BLaER1 (cell line): Measurements from ENCODE around the gene DPPA4.
"Not testable (repeated sequence)": the region's sequence is repeated elsewhere in the genome, so short reads cannot be mapped to it uniquely, and the experiment has no call there.

Source experiments
- H3K27ac ChIP-seq: shearing (Covaris generic); formaldehyde crosslinking; 2 replicates; pipeline ENCODE4 v1.8.1; 2022
- H3K27me3 ChIP-seq: shearing (Covaris generic); formaldehyde crosslinking; 2 replicates; pipeline ENCODE4 v1.8.1; 2022
- H3K36me3 ChIP-seq: shearing (Covaris generic); formaldehyde crosslinking; 2 replicates; pipeline ENCODE4 v1.8.1; 2022
- H3K4me1 ChIP-seq: shearing (Covaris generic); formaldehyde crosslinking; 2 replicates; pipeline ENCODE4 v1.8.1; 2022
- H3K4me2 ChIP-seq: shearing (Covaris generic); formaldehyde crosslinking; 2 replicates; pipeline ENCODE4 v1.8.1; 2022
- H3K4me3 ChIP-seq: shearing (Covaris generic); formaldehyde crosslinking; 2 replicates; pipeline ENCODE4 v1.8.1; 2022
- H3K9ac ChIP-seq: shearing (Covaris generic); formaldehyde crosslinking; 2 replicates; pipeline ENCODE4 v1.8.1; 2022
- H3K9me3 ChIP-seq: shearing (Covaris generic); formaldehyde crosslinking; 2 replicates; pipeline ENCODE4 v1.8.1; 2022
- H4K20me1 ChIP-seq: shearing (Covaris generic); formaldehyde crosslinking; 2 replicates; pipeline ENCODE4 v1.8.1; 2022
- Cebpa-rat ChIP-seq: shearing (Covaris generic); IDR thresholded peaks from 2 replicates; pipeline ENCODE4 v1.8.1; 2022

DPPA4 gene

DNA sequence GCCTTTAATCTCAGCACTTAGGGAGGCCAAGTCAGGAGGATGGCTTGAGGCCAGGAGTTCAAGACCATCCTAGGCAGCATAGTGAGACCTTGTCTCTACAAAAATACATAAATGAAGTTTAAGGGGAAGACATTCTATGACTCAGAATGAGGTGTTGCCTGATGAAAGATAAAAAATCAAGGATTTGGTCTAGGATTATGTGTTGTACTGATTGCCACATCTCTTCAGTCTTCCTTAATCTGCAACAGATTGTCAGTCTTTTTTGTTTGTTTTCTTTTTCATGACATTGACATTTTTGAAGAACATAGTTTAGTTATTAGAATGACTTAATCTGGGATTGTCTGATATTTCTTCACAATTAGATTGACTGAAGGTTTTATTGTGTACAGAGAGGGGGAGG, 26.3 kb upstream of the DPPA4 start:
- no peaks in the 10 kb centered on the region for H3K27me3 ChIP-seq
- no peaks in the 10 kb centered on the region for H4K20me1 ChIP-seq
- H3K27ac ChIP-seq: no peak overlapping the region
- H3K4me1 ChIP-seq: no peaks in the 10 kb centered on the region
- H3K4me3 ChIP-seq: no peak overlapping the region
- TF ChIP-seq Cebpa-rat: no peak
- no peaks in the 10 kb centered on the region for H3K9me3 ChIP-seq
- H3K36me3 ChIP-seq: no peaks in the 10 kb centered on the region
- H3K9ac ChIP-seq: no peak overlapping the region
- no peak overlapping the region for H3K4me2 ChIP-seq

DNA sequence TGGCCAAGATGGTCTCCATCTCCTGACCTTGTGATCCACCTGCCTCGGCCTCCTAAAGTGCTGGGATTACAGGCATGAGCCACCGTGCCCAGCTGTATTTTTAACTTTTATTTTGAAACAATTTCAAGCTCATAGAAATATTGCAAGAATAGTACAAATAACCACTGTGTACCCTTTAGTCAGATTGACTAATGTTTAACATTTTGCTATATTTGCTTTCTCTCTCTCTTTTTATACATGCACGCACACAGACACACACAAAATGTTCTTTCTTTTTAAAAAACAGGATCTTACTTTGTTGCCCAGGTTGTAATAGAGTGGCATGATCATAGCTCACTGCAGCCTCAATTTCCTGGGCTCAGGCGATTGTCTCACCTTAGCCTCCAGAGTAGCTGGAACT, 25.5 kb upstream of the DPPA4 start:
- Histone ChIP-seq H4K20me1 (no peaks in the 10 kb centered on the region), H3K9me3 (no peaks in the 10 kb centered on the region), H3K4me2 (no peak overlapping the region), H3K9ac (no peak overlapping the region), H3K4me3 (no peak overlapping the region), H3K36me3 (no peaks in the 10 kb centered on the region), H3K27me3 (no peaks in the 10 kb centered on the region), H3K4me1 (no peaks in the 10 kb centered on the region), H3K27ac (no peak overlapping the region)
- TF ChIP-seq Cebpa-rat: no peak

DNA sequence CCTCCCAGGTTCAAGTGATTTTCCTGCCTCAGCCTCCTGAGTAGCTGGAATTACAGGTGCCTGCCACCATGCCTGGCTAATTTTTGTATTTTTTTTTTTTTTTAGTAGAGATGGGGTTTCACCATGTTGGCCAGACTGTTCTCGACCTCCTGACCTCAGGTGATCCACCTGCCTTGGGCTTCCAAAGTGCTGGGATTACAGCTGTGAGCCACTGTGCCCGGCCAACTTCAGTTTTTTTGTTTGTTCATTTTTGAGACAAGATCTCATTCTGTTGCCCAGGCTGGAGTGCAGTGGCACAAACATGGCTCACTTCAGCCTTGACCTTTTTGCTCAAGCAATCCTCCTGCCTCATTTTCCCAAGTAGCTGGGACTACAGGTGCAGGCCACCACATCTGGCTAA, 21.5 kb upstream of the DPPA4 start:
- not testable (repeated sequence) for H3K4me3 ChIP-seq, H3K9ac ChIP-seq, H3K36me3 ChIP-seq, H3K27ac ChIP-seq, H3K27me3 ChIP-seq, H3K9me3 ChIP-seq, H3K4me2 ChIP-seq, H3K4me1 ChIP-seq, H4K20me1 ChIP-seq

DNA sequence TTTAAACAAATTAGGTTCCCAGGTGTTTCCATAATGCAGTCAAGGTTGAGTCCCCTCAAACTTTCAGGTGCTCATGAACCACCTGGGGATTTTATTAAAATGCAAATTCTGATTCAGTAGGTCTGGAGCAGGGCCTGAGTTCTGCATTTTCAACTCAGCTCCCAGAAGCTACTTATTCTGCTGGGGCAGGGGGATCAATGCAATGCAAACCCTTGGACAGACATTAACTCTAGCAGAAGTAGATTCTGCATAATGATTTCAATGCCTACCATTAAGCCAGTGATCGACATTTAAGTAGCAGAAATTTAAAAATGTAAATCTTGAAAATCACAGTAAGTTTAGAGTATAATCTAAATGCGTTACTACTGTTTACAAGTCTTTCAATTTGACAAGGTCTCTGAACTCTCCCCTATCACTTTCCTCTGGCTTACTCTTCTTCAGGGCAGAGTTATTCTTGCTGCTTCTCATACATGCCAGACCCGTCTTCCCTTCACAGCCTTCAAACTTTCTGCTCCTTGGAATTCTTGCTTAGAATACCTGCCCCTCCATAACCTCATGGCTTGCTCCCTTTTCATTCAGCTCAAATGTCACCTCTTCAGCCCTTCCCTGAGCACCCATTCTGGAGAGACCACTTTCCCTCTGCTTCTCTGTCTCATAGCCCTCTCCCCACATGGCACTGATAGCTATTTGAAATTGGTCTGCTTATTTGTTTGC, 19.3 kb upstream of the DPPA4 start:
- TF ChIP-seq Cebpa-rat: no peak
- no peak overlapping the region for H3K27ac ChIP-seq
- H4K20me1 ChIP-seq: no peaks in the 10 kb centered on the region
- H3K27me3 ChIP-seq: no peaks in the 10 kb centered on the region
- H3K36me3 ChIP-seq: no peaks in the 10 kb centered on the region
- H3K9ac ChIP-seq: no peak overlapping the region
- no peaks in the 10 kb centered on the region for H3K4me1 ChIP-seq
- no peak overlapping the region for H3K4me2 ChIP-seq
- H3K4me3 ChIP-seq: no peak overlapping the region
- H3K9me3 ChIP-seq: no peaks in the 10 kb centered on the region

DNA sequence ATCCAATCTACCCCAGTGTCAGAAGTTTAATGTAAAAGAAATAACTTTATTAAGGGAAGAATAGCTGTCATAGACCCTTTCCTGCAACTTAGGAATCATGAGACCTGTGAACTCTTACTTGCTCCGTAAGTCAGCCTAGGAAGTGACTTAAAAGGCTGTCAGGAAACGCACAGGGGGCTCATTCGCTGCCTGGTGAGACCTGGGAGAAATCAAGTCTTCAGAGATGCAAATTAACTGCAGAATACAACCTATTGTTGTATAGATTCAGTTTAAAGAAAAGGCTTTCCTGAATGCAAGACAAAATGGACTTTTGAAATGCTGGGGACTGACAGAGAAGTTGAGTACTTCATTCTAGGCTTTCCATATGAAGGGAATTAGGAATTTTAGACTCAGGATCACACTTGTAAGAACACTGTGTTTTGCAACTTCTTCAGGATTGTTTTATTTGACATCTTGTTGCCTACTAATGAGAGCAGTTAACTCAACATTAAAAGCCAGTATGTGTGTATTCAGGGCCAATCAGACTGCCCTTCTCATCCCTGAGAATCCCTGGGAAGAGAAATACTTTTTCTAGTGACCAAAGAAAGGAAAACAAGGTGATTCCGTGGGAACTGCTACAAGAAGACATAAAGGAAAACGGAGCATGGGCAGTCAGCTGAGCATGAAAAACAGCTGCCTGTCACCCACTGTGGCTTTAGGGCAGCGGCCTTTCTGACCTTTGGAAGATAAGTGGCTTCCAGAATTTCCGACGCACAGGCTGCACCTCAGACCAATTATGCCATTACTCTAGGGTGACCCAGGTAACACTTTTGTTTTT, 18.5 kb upstream of the DPPA4 start:
- no peak overlapping the region for H3K9ac ChIP-seq
- TF ChIP-seq Cebpa-rat: no peak
- no peaks in the 10 kb centered on the region for H3K36me3 ChIP-seq
- no peak overlapping the region for H3K4me3 ChIP-seq
- no peaks in the 10 kb centered on the region for H4K20me1 ChIP-seq
- no peak overlapping the region for H3K27ac ChIP-seq
- H3K4me2 ChIP-seq: no peak overlapping the region
- H3K4me1 ChIP-seq: no peaks in the 10 kb centered on the region
- H3K9me3 ChIP-seq: no peaks in the 10 kb centered on the region
- no peaks in the 10 kb centered on the region for H3K27me3 ChIP-seq

DNA sequence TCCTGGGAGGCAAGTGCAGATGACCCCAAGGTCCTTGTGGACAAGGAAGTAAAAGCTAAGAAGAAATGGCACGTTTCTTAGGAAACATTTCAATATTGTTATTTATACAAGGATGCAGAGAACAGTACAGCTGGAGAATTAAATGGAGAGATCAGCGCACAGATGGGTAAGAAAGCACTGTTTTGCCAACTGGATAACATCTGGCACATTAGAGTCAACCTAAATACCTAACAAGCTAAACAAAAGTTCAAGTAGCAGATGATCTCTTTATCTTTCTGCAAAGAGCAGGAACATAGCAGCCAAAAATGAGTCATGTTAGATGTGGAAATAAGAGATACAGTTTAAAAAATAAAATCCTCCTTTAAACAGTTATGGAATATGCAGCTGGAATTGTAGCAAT, 15.7 kb upstream of the DPPA4 start:
- no peak overlapping the region for H3K9ac ChIP-seq
- no peaks in the 10 kb centered on the region for H3K4me1 ChIP-seq
- H3K36me3 ChIP-seq: no peaks in the 10 kb centered on the region
- TF ChIP-seq Cebpa-rat: no peak
- no peaks in the 10 kb centered on the region for H4K20me1 ChIP-seq
- H3K9me3 ChIP-seq: no peaks in the 10 kb centered on the region
- H3K27me3 ChIP-seq: no peaks in the 10 kb centered on the region
- H3K4me3 ChIP-seq: no peak overlapping the region
- H3K4me2 ChIP-seq: no peak overlapping the region
- H3K27ac ChIP-seq: no peak overlapping the region

DNA sequence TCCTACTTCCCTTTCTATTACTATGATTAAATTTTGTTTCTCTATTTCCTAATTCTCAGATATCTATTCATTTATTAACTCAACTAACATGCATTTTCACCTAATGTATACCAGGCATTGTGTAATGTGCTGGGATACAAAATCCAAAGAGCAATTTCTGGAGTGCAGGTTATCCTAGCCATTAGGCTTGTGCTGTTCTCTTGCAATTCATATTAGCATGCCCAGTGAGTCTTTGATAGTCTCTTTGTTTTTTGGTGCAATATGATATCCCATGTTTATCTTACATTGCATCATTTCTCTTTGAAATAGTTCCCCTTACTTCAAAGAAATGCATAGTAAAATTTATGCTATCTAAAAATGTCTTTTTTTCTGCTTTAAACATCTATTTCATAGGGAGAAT, 13.9 kb upstream of the DPPA4 start:
- Histone ChIP-seq H3K9me3 (no peaks in the 10 kb centered on the region), H3K9ac (no peak overlapping the region), H3K4me1 (no peaks in the 10 kb centered on the region), H3K36me3 (no peaks in the 10 kb centered on the region), H3K4me2 (no peak overlapping the region), H3K27me3 (no peaks in the 10 kb centered on the region), H3K4me3 (no peak overlapping the region), H4K20me1 (no peaks in the 10 kb centered on the region), H3K27ac (no peak overlapping the region)
- TF ChIP-seq Cebpa-rat: no peak

DNA sequence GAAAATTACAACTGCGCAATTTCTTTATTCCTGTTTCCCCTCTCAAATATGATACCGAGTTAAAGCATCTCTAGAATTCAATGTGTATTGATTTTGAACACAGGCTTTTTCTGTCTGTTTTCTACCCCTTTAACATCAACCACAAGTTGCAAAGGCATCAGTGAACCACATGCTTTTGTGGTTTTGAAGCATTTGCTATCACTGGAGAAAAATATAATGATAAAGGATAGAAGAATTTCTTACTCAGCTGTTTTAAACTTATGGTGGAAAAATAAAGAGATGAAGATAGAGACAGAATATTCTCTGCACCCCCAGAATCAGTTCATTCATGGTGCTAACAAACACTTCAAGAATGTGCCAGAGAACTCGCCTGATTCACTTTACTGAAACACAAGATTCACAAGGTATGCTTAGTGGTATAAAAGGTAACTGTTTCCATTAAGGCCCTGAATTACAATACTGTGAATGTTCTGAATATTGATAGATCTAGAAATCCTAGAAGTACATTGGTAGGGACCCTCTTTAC, 9.5 kb upstream of the DPPA4 start:
- Histone ChIP-seq H3K4me1 (no peaks in the 10 kb centered on the region), H3K4me3 (no peak overlapping the region), H3K4me2 (no peak overlapping the region), H4K20me1 (no peaks in the 10 kb centered on the region), H3K27ac (no peak overlapping the region), H3K9ac (no peak overlapping the region), H3K27me3 (no peaks in the 10 kb centered on the region), H3K9me3 (no peaks in the 10 kb centered on the region), H3K36me3 (no peaks in the 10 kb centered on the region)
- TF ChIP-seq Cebpa-rat: no peak

DNA sequence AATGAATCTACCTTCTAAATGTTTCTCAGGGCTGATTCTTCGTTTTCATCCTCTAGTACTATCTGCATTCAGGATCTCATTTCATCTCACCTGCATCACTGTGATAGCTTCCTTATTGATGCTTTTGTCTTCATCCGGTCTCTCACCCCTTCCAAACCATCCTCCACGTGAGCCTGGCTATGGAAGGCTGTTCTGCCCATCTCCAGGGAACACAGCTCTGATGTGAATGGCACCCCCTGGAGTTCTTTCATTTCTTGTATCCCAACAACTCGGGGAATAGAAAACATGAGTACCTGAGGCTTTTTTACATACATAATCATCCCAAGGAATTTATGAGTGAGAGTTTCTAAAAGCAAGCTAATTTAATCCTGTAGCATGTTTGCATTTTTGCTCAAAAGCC, 8.8 kb upstream of the DPPA4 start:
- Histone ChIP-seq H3K27ac (no peak overlapping the region), H3K4me2 (no peak overlapping the region), H3K4me1 (no peaks in the 10 kb centered on the region), H3K4me3 (no peak overlapping the region), H3K36me3 (no peaks in the 10 kb centered on the region), H3K27me3 (no peaks in the 10 kb centered on the region), H4K20me1 (no peaks in the 10 kb centered on the region), H3K9ac (no peak overlapping the region), H3K9me3 (no peaks in the 10 kb centered on the region)
- no peak for TF ChIP-seq Cebpa-rat
